HG03342 (cell line): ENCODE measurements around the gene PEF1.

Source experiments
- ATAC-seq: cut with Tn5 transposase; IDR thresholded peaks from one replicate; pipeline ENCODE4 v1.9.1; 2021; ENCODE audit warnings: mild to moderate bottlenecking, moderate library complexity; ENCODE audit not compliant: unreplicated experiment

PEF1 gene

DNA sequence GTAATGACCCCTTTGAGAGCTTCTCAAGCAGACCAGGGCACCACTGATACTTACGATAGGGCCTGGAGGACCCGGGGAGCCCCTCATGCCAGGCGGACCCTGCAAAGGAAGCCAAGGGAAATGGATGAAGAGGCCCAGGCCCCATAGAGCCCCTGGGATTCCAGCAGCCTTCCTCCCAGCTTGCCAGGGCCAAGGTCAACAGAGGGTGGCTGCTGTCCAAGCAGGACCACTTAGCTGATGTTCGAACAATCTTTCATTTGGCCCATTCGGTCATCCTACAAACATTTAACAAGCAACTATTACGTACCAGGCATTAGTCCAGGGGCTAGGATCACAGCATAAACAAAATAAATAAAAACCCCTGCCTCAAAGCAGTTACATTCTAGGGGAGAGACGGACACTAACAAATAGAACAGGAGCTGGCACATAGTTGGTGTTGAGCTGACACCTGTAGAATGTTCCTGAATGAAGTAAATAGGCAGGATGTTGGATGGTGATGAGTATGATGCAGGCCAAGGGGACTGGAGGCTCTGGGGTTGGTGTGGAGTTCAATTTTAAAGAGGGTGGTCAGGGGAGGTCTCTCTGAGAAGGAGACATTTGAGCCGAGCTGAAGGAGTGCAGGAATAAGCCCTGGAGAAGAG, 27.0 kb upstream of the PEF1 start:
- ATAC-seq: no peak

DNA sequence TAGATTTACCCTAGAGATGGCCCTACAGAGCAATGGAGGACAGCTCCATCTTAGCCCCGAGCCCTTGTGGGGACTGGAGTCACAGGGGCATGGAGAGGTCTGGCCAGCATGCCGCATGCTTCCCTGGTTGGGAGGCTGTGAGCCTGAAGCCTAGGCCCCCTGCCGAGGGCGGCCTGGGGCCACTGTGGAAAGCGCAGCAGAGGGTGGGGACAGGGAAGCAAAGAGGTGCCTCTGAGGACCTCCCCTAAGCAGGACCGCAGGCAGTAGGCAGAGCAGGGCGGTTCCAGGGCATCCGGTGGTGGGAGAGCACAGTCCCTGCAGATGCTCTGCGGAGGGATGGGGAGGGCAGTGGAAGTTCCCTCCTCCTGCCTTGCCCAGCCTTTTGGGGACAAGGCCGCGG, 26.5 kb upstream of the PEF1 start:
- ATAC-seq: no peak

DNA sequence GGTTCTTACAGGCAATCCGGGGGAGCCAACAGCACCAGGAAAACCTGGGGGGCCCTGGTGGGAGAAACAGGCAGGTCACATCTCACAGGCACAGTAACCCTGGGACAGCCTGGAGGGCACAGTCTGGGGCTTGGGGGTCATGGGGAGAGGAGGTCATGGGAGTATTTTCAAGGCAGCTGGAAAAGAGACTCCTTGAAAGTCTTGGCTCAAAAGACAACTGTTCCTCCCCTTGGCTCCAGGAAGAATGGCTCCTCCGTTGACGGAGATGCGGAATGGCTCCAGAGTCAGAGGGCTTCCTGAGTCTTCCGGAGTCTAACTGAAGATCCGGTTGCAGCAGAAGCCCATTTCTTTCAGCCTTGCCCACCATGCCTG, 25.9 kb upstream of the PEF1 start:
- no peak for ATAC-seq

- ATAC-seq: no peak
Measured at GRCh38 chr1:31669786-31670592, 25.3 kb upstream of the PEF1 start.

DNA sequence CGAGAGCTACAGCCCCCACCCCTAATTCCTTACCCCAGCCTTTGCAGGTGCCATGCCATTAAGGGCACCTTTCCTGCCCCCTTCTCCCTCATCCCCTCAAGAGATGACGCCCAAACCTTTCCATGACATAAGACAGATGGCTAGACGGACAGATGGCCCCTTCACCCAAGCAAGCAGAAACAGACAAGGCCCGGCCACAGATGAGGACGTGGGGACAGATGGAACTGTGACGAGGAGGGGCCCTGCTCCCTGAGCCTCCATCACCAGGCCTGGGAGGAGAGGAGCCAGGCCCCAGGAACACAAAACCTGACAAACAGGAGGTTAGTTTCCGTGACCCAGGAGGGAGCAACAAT, 24.7 kb upstream of the PEF1 start:
- ATAC-seq: no peak

- no peak for ATAC-seq
Measured at GRCh38 chr1:31668303-31668883, 23.7 kb upstream of the PEF1 start.

- no peak for ATAC-seq
Measured at GRCh38 chr1:31667065-31667785, 22.5 kb upstream of the PEF1 start.

- ATAC-seq: no peak
Measured at GRCh38 chr1:31666263-31666963, 21.7 kb upstream of the PEF1 start.

- ATAC-seq: no peak
Measured at GRCh38 chr1:31665234-31665878, 20.7 kb upstream of the PEF1 start.

DNA sequence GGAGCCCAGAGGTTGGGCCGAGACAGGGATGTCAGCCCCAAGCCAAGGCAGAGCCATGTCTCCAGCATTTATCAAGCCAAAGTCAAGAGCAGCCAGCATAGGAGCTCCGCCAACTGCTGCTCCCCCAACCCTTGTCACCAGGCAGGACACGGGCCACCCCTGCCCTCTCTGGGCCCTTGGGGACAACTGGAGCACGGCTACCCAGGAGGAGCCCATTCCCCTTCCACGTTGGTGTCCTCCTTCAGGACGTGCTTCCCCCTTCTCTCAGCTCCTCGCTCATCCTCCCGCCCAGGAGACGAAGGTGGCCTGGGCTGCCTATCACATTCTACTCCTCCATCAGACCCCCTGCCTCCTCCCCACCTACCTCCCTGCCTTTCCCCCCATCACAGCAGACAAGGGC, 19.9 kb upstream of the PEF1 start:
- no peak for ATAC-seq

DNA sequence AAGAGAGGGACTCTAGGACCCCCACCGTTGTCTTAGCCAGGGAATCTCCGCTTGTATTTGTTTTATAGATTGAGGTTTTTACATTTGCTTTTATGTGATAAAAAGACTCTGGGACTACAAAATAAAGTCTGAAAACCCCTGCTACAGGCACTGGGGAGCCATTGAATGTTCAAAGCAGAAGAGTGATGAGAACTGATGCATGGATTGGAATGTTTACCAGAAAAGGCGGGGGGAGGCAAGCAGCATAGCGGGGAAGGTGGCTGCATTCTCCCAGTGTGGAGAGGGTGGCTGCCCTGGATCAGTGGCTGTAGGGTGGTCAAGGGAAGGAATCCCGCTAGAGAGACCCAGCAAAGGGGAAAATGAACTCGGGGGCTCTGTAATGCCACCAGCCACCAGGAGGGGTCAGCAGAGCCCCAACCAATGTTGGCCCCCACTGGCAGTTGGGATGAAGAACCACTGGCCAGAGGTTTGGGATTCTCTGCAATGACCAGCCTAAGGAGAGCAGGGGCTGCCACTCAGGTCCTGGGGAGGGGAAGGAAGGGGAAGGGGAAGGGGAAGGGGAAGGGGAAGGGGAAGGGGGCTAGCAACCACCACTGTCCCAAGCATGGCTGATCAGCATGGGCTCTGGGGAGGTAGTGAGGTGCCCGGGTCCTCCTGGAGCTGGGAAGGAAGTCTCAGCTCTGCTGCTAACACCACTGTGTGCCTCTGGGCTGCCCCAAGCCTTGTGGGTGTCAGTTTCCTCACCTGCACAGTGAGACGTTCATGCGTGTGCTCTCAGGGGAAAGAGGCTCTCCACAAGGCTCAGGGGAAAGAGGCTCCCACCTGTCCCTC, 19.2 kb upstream of the PEF1 start:
- ATAC-seq: no peak

DNA sequence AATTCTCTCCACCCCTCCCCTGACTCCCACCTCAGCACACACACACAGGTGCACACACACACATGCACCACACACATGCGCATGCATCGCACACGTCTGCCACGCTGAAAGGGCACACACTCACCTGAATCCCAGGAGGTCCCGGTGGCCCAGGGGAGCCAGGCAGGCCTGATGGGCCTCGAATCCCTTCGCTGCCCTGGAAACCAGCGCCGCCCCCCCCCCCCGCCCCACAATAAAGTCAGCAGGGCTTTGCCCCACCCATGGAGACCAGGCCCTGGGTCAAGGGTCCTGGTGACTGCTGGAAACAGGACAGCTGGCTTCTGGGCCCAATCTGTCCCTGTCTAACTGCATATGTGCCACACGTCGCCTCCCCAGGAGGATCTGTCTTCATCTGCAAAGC, 17.8 kb upstream of the PEF1 start:
- ATAC-seq: no peak

DNA sequence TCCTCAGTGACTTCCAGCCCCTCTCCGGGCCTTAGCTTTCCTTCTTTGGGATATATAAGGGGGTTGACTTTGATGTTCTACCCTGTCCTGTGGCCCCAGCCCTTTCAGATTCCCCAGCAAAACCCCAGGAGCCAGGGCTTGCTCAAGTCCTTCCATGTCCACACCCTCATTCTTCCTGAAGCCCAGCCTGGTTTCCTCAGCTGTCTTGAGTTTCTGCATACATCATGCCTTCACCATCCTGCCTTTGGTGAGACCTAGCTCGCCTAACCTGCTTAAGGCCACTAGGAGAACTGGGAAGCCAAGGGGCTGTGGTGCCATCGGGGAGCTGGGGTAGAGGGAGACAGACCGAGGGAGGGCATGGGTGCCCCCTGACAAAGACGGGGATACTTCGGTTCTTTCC, 17.2 kb upstream of the PEF1 start:
- ATAC-seq: no peak

DNA sequence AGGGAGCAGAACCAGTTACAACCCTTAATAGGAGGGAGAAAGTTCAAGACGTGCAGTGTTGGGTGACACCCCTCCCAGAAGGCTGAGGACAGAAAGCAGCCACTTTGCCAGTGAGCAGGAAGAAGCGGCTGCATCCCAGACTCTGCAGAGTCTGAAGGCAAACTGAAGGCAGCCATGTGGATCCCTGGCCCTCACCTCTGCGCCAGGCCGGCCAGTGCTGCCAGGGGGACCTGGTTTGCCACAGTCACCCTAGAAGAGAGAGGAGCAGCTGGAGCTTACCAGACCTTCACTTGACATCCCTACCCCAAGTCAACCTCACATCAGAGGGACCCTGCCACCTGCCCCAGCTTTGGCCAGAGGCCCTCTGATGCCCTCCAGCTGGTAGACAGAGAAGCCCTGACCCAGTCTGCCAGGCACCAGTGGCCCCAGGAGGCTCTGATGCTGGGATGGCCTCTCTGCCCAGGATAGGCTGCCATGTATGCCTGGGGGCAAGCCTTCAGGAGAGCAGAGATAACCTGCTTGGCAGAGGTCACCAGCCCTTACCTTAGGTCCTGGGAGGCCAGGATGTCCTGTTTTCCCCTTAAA, 16.3 kb upstream of the PEF1 start:
- ATAC-seq: no peak

DNA sequence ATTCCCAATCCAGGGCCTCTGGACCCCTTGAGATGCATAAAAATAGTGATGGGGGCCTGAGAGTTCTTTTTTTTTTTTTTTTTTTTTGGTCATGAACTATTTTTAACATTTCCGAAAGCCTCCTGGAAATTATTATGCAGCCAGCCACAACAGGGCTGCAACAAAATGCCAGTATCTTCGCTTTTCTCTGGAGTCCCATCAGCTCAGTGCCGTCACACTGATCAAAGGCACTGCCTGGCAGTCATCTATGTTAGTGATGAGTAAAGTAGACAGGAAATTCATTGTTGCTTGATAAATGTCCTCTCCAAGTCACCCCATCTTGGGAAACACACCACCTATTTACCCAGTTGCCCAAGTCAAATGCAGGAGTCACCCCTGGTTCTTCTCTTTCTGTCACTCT, 15.2 kb upstream of the PEF1 start:
- no peak for ATAC-seq

DNA sequence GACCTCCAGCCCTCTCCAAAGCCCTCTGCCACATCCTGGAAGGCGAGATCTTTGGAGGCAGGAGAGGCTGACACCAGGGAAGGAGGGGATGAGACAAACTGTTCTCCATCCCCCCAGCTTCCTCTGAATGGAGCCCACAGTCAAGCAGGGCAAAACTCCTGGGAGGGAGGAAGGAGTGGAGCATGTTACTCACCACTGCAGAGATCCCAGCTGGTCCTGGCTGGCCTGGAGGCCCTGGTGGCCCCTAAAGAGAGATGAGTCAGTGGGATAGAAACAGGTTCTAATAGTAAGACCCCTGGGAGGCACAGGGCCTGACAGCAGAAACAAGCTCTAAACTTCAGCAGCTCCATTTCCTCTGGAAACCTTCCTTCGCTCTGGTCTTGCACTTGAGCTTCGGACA, 14.0 kb upstream of the PEF1 start:
- ATAC-seq: no peak

DNA sequence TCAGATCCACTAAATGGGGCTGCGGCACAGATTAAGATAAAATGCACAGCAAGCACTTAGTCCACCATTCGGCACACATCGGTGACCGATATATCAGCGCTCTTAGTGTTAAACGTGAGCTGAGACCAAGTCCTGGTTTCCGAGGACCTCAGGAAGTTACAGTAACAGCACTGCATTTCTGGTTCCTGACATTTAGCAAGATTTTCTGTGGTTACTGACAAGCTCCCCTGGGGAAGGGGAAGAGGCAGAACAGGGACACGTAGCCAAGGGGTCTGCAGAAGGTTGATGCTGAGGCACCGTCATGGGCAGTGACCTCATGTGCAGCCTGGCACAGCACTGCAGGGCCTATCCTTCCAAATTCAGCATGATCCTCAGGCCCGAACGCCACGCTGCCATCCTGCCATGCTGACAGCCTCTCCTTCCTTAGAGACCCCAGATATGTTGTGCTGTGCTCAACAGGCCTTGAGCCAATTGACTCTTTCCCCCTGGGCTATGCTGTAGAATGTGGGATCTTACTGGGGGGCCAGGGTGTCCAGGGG, 13.4 kb upstream of the PEF1 start:
- ATAC-seq: no peak

- ATAC-seq: no peak
Measured at GRCh38 chr1:31657020-31657804, 12.5 kb upstream of the PEF1 start.
